ENCODE results near the gene HSPA1L.
"Not testable (repeated sequence)": the region's sequence is repeated elsewhere in the genome, so short reads cannot be mapped to it uniquely, and the experiment has no call there.

The HSPA1L gene

DNA sequence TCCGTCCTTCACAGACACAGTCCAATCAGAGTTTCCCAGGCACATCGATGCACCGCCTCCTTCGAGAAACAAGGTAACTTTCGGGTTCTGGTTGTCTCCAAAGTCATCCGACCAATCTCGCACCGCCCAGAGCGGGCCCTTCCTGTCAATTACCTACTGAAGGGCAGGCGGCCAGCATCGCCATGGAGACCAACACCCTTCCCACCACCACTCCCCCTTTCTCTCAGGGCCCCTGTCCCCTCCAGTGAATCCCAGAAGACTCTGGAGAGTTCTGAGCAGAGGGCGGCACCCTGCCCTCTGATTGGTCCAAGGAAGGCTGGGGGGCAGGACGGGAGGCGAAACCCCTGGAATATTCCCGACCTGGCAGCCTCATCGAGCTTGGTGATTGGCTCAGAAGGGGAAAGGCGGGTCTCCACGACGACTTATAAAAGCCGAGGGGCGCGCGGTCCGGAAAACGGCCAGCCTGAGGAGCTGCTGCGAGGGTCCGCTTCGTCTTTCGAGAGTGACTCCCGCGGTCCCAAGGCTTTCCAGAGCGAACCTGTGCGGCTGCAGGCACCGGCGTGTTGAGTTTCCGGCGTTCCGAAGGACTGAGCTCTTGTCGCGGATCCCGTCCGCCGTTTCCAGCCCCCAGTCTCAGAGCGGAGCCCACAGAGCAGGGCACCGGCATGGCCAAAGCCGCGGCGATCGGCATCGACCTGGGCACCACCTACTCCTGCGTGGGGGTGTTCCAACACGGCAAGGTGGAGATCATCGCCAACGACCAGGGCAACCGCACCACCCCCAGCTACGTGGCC, 12.4 kb upstream of the HSPA1L start, which contains the start of gene HSPA1B:
HSPA1B (plus strand) TSS at position 453 of the 794 bp plus-strand sequence; CDS start at position 666, 213 bp downstream.
- H3K4me3 ChIP-seq (replicated peaks; ENCODE audit: low read depth, low read length), result peak within 1 kb of the TSS; percentile 66
- peak; percentile 99 for DNase-seq (ENCODE audit: extremely low read depth, low read depth)
- TF ChIP-seq, protein P1, sequence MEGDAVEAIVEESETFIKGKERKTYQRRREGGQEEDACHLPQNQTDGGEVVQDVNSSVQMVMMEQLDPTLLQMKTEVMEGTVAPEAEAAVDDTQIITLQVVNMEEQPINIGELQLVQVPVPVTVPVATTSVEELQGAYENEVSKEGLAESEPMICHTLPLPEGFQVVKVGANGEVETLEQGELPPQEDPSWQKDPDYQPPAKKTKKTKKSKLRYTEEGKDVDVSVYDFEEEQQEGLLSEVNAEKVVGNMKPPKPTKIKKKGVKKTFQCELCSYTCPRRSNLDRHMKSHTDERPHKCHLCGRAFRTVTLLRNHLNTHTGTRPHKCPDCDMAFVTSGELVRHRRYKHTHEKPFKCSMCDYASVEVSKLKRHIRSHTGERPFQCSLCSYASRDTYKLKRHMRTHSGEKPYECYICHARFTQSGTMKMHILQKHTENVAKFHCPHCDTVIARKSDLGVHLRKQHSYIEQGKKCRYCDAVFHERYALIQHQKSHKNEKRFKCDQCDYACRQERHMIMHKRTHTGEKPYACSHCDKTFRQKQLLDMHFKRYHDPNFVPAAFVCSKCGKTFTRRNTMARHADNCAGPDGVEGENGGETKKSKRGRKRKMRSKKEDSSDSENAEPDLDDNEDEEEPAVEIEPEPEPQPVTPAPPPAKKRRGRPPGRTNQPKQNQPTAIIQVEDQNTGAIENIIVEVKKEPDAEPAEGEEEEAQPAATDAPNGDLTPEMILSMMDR (IDR thresholded peaks at IDR 0.05; ENCODE audit: low read depth, low read length, missing control alignments), result no peak

DNA sequence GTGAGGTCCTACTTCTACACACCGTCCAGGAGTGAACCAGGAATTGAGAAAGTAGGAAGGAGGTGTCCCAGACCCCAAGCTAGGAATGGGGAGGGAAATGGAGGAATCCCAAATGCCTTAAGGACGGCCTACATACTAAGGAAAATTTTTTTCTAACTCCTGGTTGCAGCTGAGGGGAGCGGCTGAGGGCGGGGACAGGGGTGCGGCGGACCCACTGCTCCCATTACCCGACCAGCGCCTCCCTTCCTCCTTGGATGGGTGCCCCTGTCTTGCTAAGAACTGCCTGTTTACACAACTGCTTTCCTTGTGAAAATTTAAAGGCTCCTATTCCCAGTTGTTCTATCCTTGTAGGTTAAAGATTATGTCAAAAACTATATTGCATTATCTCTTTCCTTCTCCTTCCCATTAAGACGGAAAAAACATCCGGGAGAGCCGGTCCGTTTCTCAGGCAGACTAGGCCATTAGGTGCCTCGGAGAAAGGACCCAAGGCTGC, 11.8 kb upstream of the HSPA1L start:
- peak overlapping the region; percentile 35 for H3K4me3 ChIP-seq (replicated peaks; ENCODE audit: low read depth, low read length)
- TF ChIP-seq, protein P1 (IDR thresholded peaks at IDR 0.05; ENCODE audit: low read depth, low read length, missing control alignments), result no peak
- peak; percentile 58 for DNase-seq (ENCODE audit: extremely low read depth, low read depth)

DNA sequence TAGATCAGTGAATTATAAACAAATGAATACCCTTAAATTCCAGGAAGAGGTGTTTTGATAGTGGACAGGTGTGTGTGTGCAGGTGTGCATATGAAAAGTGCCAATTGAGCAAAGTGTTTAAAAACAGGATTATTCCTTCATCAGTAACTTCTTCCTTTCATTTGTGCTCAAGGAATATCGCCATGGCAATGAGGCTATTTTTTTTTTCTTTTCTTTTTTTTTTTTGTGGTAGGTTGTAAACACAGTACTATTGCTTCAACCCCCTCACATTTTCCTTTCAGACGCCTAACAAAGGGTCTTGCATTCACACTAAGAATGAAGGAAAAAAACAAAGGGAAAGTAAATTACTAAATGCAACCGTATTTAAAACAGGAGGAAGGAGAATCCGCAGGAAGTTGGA, 10.5 kb upstream of the HSPA1L start:
- TF ChIP-seq, protein P1 (IDR thresholded peaks at IDR 0.05; ENCODE audit: low read depth, low read length, missing control alignments), result no peak
- no peak overlapping the region for H3K4me3 ChIP-seq (replicated peaks; ENCODE audit: low read depth, low read length)
- DNase-seq (ENCODE audit: extremely low read depth, low read depth), result no peak

DNA sequence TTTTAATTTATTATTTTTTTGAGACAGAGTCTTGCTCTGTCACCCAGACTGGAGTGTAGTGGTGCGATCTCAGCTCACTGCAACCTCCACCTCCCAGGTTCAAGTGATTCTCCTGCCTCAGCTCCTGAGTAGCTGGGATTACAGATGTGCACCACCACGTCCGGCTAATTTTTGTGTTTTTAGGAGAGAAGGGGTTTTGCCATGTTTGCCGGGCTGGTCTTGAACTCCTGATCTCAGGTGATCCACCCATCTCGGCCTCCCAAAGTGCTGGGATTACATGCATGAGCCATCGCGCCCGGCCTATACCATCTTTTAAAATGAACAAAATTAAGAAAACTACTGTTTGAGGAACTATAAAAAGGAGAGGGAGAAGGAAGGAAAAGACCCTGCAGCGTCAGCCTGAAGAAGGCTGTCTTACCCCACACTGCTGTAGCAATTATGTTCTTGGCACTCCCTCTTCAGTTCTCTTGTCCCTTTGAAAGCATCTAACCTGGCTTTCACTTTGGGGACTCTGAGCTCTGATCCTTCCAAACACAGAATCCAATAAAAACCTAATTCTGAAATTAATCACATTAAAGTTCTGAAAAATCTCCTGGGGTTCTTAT, 8.6 kb upstream of the HSPA1L start:
- not testable (repeated sequence) for H3K4me3 ChIP-seq (replicated peaks; ENCODE audit: low read depth, low read length); DNase-seq (ENCODE audit: extremely low read depth, low read depth)

DNA sequence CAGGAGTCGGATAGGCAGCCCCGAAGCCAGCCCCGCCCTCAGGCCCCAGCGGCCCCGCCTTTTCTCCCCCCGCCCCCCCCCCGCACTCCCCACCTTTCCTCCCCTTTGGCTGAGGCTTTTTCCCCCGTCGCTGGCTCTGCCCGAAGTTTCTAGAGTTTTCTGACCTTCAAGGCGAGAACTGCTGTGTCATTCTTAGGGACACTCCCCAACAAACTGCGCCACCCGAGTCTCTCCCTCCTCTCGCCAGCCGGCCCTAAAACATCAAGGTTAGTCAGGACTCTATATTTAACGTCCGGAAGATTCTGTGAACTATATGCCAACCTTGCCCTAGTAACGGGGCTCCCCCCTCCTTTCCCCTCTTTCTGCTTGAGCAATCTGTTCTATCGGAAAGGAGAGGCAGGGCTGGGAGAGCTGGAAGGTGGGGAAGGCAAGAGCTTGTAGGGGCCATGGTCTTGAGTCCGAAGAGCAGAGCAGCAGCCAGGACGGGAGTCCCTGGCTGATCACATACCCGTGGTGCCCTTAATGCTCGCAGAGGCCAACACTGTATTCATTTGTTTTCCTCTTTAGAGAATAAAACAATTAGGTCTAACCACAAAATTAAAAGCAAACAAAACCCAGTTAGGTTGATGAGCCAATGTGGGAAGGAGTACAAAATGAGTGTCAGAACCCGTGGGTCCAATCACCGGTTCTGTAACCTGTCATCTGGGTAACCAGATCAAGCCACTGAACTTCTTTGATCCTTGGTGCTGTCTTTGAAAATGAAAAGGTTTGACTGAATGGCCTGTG, 7.1 kb upstream of the HSPA1L start:
- no peak for DNase-seq (ENCODE audit: extremely low read depth, low read depth)
- peak overlapping the region; percentile 55 for H3K4me3 ChIP-seq (replicated peaks; ENCODE audit: low read depth, low read length)
- TF ChIP-seq, protein P1 (IDR thresholded peaks at IDR 0.05; ENCODE audit: low read depth, low read length, missing control alignments), result no peak

DNA sequence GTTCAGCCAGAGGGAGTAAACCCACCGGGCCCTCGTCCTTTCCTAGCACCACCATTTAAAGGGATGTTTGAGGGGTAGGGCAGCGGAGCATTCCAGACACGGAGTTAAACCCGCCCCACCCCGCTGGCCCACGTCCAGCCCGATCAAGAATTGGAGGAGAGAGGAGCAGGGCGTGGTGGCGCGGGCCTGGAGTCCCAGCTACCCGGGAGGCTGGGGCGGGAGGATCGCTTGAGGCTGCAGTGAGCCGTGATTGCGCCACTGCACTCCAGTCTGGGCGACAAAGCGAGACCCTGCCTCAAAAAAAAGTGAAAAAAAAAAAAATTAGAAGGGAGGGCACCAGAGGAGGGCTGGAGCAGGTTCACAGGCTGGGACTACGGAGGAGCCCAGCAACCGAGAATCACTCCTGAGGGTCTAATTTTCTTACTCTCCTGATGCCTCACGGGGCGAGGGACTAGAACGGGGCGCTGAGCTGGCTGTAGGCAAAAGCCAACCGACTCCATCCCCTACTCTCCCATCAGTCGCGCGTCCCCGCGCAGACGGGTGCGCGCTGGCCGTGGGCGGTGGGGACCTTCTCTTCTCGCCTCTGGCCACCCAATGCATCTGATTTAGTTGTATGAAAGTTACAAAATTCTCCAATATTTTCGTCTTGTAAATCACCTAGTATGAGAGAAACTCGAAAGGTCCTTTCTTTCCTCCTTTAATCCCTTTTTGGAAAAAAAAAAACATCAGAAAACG, 6.4 kb upstream of the HSPA1L start:
- H3K4me3 ChIP-seq (replicated peaks; ENCODE audit: low read depth, low read length), result peak overlapping the region; percentile 55
- no peak for DNase-seq (ENCODE audit: extremely low read depth, low read depth)
- TF ChIP-seq, protein P1 (IDR thresholded peaks at IDR 0.05; ENCODE audit: low read depth, low read length, missing control alignments), result no peak

DNA sequence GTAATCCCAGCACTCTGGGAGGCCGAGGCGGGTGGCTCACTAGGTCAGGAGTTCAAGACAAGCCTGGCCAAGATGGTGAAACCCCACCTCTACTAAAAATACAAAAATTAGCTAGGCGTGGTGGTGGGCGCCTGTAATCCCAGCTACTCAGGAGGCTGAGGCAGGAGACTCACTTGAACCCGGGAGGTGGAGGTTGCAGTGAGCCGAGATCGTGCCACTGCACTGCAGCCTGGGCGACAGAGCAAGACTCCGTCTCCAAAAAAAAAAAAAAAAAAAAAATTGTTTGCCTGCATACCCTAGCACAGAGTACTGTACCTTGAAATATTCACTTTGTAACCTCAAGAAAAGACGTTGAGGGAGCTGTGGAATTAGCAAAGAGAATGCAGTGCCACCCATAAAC, 5.3 kb upstream of the HSPA1L start:
- H3K4me3 ChIP-seq (replicated peaks; ENCODE audit: low read depth, low read length); DNase-seq (ENCODE audit: extremely low read depth, low read depth): not testable (repeated sequence)
